Breast epithelium (tissue), 3 donors: ENCODE results near the gene GALNTL6.

Source experiments
- POLR2A ChIP-seq: fragments of 450-650 bp; IDR thresholded peaks from one replicate; pipeline ENCODE4 v1.6.1; 2016; ENCODE audit warnings: antibody characterized with exemption, mild to moderate bottlenecking, moderate library complexity
- POLR2AphosphoS5 ChIP-seq, 3 donors: sonication (generic); formaldehyde crosslinking; IDR thresholded peaks; one replicate each; pipeline ENCODE4 v1.6.1; 2017; ENCODE audit warnings: antibody characterized with exemption in 3 of 3
- TF ChIP-seq, protein P1 (sequence below), 3 donors: fragments of 450-650 bp; IDR thresholded peaks; one replicate each; pipeline ENCODE4 v1.5.1; 2016 to 2017; ENCODE audit warnings: antibody characterized with exemption in 3 of 3, mild to moderate bottlenecking in 3 of 3, moderate library complexity in 3 of 3

DNA sequence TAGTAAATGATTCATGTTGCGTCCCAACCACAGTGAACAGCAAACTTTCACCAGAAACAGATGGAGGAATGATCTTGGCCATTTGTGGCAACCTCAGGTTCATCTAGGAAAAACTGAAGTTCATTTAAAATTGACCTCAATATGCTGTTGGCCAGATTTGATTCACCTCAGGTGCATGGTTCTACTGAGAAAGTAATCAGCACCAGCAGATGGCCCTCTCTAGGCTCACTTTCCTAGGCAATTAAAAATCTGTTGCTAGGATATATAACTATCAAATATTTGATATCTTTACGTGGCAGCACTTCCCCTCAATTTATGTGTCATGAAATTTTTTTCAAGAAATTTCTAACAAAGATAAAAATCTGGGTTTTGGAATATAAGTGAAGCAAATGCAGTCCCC is 344.7 kb downstream of the GALNTL6 start:
- TF ChIP-seq, protein P1, sequence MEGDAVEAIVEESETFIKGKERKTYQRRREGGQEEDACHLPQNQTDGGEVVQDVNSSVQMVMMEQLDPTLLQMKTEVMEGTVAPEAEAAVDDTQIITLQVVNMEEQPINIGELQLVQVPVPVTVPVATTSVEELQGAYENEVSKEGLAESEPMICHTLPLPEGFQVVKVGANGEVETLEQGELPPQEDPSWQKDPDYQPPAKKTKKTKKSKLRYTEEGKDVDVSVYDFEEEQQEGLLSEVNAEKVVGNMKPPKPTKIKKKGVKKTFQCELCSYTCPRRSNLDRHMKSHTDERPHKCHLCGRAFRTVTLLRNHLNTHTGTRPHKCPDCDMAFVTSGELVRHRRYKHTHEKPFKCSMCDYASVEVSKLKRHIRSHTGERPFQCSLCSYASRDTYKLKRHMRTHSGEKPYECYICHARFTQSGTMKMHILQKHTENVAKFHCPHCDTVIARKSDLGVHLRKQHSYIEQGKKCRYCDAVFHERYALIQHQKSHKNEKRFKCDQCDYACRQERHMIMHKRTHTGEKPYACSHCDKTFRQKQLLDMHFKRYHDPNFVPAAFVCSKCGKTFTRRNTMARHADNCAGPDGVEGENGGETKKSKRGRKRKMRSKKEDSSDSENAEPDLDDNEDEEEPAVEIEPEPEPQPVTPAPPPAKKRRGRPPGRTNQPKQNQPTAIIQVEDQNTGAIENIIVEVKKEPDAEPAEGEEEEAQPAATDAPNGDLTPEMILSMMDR (IDR thresholded peaks at IDR 0.05): no peak
- TF ChIP-seq POLR2A (no peak), POLR2AphosphoS5 (IDR thresholded peaks at IDR 0.05) (no peak)
